GM18517 (cell line): ENCODE data around the gene TMEM255B.
"Not testable (repeated sequence)": the region's sequence is repeated elsewhere in the genome, so short reads cannot be mapped to it uniquely, and the experiment has no call there.

Experiments
- ATAC-seq: cut with Tn5 transposase; IDR thresholded peaks from one replicate; pipeline ENCODE4 v1.9.1; 2021; ENCODE audit warnings: mild to moderate bottlenecking, moderate library complexity; ENCODE audit not compliant: unreplicated experiment

Gene TMEM255B

DNA sequence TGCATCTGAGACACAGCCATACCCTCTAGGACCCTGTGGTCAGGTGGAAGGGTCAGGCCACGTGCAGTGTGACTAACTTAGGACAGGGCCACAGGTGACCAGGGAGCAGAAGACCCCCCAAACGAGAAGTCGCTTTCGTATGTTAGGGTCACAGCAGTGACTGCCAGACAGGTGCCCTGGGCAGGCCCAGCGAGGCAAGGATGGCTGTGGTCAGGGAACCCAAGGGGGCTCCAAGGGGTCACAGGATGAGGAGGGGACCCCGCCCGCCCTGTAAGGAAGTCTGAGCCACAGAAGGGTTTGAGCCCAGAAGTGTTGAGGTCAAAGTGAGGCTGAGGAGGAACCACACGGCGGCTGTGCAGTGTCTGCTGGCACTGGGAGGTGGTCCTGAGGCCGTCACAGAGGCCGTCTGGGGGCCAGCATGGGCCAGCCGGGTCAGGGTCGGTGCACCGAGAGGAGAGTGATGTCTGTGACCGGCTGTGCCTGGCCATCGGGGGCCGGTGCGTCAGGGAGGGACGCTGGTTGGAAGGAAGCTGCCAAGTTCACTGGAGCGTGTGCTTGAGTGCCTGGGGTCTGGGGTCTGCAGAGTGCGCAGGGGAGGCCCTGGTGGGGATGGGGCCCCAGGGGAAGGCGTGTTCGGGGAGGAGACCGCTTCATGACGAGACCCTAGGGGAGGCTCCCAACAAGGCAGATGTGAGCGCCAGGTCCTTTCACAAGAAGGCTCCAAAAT is 24.8 kb upstream of the TMEM255B start:
- no peak for ATAC-seq

DNA sequence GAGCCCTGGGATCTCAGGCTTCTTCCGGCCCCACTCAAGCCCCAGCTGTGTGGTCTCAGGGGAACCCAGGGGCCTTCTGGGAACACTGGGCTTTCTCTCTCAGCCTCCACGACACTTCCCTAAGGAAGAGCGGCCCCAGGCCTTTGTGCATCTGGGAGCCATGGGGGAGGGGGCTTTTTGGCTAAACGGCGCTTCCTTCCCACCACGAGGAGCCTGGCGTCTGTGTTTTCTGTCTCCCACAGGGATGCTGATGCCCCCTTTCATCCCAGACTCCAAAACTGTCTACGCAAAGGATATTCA is 24.2 kb upstream of the TMEM255B start:
- ATAC-seq, result no peak

DNA sequence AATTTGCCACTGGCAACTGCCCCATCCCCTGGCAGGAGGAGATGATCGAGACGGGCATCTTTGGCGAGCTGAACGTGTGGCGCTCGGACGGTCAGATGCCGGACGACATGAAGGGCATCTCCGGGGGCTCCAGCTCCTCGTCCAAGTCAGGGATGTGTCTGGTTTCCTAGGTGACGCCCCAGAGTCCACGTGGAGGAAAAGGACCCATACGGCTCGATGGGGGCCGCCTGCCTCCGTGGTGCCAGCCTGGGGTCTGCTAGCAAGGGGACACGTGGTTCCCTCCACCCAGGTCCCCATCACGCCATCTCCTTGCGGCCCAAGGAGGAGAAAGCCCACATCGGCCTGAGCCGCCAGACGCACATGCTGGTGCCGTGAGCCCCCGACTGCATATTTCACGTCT is 23.8 kb upstream of the TMEM255B start:
- ATAC-seq, result no peak

DNA sequence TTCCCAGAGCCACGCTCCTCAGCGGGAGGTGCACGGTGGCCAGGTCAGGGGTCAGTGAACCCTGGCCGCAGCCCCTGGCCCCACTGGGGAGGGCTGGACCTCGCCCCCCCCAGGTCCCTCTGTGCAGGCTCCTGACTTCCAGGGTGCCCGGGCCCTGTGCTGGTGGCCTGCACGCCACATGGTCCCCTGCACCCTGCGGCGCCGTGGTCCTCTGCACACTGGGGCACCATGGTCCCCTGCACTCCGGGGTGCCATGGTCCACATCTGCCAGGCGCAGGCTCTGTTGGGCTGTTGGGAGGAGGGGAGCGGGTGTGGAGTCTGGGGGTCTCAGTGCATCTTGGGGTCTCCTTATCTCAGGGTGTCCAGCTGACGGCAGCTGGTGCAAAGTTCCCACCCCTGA is 23.3 kb upstream of the TMEM255B start:
- ATAC-seq, result no peak

DNA sequence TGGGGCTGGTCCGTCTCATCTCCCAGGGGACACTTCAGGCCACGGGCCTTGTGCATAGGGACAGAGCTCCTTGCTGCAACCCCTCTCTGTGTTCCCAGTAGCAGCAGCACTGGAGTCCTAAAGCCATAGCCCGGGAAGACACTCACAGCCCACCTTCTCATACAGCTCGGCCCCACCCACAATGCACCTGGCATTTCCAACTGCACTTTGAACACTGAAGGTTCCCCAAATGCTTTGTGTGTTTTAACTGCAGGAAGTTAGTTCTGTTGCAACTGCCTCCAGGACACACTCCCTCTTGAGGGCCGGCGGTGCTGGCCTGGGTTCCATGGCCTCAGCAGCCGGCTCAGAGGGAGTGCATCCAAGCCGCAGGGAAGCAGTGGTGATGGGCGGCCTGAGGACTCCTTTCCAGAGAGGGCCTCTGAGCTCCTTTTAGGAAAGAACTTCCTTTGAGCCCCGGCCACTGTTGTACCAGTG is 22.7 kb upstream of the TMEM255B start:
- ATAC-seq, result no peak

DNA sequence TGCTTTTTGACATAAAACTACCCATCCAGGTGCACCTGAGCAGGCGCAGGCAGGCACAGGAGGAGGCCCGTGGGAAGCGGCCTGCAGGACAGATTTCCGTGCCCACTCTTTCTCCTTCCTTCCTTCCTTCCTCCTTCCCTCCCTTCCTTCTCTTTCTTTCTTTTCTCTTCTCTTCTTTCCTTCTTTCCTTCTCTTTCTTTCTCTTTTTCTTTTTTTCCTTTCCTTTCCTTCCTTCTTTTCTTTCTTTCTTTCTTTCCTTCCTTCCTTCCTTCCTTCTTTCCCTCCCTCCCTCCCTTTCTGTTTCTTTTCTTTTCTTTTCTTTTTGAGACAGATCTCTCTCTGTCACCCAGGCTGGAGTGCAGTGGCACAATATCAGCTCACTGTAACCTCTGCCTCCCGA is 21.2 kb upstream of the TMEM255B start:
- ATAC-seq, result no peak

DNA sequence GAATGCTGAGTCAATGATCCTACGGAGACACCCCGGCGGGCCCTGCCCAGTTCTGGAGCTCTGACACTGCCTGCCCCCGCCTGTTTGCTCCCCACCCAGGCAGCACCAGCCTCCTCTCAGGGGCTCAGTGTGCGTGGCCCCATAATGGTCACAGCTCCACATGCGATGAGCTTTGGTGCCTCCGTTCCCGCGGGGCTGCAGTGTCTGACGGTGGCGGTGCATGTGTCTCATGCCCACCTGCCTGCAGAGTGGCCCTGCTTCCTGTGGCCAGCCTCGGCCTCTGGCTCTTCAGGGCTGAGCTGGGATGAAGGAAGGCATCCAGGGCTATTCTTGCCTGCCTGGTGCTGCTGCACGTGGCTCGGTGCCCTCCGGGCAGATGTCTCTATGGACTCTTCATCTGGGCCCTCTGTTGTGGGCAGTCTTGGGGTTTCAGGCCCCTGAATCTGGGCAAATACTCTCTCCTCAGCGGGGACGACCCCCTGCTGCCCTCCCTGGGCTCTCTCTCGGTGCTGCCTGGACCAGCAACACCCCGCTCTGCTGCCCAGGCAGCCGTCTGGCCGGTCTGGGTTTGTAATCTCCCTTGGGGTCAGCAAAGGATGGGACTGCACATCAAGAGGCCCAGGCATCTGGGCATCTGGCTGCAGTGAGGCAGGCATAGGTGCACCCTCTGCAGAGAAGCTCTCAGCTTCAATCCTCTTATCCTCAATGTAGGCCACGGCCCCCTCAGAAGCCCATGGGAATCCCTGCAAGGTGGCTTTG is 19.3 kb upstream of the TMEM255B start:
- no peak for ATAC-seq

DNA sequence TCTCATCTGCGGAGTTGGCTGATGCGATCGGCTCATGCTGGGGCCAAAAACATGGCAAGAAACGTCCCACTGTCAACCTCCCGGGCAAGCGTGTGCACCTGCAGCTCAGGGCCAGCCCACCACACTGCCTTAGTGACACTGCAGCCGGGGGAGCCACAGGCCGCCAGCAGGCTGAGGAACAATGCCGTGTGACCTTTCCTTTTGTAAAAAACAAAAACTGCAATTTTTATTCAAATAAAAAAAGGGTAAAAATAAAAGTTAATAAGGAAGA is 18.8 kb upstream of the TMEM255B start:
- ATAC-seq, result no peak

DNA sequence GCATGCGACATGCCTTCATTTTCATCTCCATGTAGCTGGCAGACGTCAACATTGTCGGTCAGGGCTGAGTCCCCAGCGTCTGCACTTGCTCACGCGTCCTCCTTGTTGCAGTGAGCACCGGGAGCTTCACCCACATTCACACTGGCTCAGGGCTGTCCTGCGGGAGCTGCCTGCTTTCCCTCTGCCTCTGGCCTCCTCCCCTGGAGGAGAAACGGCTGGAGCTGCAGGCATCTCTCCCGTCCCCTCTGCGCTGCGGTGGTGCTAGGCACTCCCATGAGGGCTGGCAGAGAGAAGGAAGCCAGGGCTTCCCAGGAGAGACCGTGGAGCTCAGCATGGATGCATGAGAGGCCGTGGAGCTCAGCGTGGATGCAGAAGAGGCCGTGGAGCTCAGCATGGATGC is 18.4 kb upstream of the TMEM255B start:
- ATAC-seq, result no peak

DNA sequence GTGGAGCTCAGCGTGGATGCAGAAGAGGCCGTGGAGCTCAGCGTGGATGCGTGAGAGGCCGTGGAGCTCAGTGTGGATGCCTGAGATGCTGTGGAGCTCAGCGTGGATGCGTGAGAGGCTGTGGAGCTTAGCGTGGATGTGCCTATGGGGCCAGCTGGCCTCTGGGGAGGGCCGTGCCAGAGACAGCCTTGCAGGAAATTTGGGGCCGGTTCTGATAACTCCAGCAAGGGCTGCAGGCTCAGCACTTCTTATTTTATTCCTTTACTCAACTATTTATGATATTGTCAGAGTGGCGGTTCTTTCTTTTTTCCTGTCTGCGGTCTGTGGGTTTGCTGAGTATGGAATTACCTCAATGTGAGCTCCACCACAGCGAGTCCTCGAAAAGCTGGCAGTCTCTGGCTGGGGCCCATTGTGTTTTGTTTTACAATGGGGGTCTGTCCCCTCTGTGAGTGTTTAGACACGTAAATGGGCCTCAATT is 17.8 kb upstream of the TMEM255B start:
- ATAC-seq, result no peak

DNA sequence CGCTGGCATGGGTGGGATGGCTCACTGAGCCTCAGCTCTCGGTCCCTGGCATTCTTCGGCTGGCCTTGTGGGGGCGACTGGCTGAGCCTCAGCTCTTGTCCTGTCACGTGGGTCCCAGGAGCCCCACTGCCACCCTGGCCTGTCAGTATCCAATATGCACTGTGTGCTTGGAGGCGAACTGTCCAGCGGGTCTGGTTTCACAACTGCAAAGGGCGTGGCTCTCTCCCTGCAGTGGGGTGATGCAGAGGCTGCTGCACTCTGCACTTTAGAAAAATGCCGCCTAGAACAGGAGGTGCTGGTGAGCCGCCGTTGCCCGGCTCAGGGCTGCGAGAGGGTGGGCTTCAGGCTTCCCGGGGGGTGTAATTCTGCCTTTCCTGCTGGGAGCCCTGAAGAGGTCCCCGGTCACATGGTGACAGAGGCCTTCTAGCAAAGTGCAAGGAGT is 17.0 kb upstream of the TMEM255B start:
- no peak for ATAC-seq

DNA sequence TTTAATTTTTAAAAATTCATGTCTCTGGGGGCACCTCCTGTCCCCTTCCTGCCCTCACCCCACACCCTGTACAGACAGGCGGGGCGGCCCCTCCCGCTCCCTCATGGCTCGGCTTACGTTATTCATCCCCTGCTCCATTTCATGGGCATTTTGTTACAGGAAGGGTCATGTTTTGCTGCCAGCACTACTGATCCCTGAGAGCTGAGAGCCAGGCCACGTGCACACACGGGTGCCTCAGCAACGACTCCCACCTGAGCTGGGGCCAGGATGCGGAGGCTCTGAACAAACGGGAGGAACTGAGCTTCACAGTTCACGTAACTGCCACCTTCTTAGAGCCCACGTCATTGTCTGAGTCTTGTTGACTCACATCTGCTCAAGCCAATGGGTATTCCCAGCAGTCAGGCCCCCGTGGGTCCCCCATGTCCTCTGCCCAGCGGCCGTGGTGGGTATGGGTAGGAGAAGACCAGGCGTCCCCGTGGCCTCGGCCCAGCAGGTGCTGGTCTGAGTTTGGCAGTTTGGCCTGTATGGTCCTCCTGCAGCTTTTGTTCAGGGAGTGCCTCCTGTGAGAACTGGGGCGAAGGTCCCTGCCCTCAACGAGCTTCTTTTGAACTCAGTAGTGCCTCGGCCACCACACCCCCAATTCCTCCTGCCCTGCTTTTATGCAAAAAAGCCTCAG is 16.4 kb upstream of the TMEM255B start:
- no peak for ATAC-seq

DNA sequence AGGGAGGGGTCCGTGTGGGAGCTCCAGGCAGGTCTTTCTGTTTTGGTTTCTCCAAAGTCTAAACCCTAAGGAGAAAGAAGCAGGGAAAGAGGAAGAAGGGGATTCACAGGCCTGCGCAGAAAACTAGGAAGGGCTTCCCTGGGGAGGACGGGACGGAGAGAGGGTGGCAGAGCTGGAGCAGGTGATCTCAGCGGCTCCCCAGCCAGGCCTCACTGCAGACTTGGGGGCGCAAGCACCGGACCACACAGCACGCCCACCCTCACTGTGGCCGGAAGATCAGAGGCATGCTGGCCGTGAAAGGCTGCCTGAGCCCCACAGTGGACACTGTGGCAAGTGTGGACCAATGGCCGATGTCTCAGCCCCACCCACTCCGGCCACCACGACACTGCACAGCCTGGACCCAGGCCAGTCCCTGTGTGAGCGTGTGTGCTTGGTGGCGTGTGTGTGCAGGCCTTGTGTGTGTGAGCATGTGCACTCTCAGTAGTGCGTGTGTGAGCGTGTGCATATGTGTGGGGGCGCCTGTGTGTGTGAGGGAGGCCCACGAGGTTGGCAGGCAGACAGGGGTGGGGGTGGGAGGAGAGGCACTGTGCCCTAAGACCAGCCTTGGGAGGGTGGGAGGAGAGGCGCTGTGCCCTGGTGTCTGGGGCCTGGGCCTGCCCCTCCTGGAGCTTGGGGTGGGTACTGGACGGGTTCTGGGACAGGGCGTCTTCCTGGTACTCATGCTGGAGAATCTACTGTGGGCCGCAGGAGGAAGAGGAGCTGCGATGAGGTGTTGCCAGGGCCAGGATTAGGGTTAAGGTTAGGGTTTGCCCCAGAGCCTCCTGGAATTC is 15.4 kb upstream of the TMEM255B start:
- ATAC-seq, result no peak

DNA sequence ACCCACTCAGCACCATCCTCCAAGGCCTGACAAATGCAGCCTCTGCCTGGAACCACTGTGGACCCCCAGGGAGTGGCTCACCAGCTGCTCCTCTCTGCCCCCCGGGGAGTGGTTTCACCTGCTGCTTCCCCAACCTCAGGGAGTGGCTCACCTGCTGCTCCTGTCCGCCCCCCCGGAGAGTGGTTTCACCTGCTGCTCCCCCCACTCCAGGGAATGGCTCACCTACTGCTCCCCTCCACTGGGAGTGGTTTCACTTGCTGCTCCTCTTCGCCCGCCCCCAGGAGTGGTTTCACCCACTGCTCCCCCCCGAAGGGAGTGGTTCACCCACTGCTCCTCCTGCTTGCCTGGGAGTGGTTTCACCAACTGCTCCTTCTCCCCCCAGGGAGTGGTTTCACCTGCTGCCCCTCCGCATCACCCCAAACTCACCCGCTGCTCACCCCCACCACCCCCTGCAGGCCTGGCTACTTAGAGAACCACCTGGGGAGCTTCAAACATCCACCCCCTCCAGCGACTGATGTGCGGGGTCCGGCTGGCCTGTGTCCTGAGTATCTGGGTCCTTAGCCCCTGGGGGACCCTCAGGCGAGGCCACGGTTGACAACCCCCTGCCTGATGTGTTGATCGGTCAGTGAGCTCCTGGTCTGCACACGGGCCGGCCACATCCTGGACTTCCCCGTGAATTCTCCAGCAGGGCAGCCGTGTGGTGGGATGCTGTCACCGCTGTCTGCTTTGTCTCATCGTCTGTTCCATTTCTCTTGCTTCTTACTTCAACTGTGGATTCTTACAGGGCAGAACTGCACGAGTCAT is 14.6 kb upstream of the TMEM255B start:
- ATAC-seq, result no peak

DNA sequence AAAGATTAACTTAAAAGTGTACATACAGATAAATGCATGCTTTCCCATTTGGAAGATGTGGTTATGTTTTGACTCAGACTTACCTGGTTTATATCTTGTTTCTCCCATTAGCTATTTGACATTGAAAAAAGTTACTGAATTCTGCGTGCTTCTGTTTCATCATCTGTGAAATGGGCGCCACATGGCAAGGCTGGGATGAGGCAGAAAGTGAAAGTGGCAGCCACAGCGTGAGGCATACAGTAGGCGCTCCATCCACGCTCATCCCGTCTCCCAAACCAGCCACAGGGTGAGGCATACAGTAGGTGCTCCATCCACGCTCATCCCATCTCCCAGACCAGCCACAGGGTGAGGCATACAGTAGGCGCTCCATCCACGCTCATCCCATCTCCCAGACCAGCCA is 14.0 kb upstream of the TMEM255B start:
- ATAC-seq, result no peak

DNA sequence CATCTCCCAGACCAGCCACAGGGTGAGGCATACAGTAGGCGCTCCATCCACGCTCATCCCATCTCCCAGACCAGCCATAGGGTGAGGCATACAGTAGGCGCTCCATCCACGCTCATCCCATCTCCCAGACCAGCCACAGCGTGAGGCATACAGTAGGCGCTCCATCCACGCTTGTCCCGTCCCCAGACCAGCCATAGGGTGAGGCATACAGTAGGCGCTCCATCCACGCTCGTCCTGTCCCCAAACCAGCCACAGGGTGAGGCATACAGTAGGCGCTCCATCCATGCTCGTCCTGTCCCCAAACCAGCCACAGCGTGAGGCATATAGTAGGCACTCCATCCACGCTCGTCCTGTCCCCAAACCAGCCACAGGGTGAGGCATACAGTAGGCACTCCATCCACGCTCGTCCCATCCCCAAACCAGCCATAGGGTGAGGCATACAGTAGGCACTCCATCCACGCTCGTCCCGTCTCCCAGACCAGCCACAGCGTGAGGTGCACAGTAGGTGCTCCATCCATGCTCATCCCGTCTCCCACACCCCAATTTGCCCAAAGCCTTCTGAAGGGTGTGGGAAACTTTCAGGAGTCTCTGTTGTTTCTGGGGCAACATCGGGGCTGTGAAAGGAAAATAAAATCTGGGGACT is 13.4 kb upstream of the TMEM255B start:
- ATAC-seq, result not testable (repeated sequence)

DNA sequence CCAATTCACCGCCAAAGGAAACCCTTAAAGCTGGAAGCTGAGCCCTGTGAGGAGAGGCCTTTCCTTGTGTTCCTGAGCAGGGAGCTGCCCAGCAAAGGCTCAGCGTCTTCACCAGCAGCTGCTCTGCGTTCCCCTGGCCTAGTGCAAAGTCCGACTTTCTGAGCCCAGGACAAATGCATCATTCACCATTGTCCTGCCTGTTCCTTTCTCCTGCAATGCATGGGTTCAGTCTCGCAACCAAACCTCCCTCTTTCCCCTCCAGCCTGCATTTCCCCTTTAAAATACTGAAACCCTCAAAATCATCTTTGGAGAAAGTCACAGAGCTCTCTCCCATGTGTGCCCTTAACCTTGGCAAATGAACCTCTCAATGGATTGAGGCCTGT is 12.9 kb upstream of the TMEM255B start:
- ATAC-seq, result no peak

DNA sequence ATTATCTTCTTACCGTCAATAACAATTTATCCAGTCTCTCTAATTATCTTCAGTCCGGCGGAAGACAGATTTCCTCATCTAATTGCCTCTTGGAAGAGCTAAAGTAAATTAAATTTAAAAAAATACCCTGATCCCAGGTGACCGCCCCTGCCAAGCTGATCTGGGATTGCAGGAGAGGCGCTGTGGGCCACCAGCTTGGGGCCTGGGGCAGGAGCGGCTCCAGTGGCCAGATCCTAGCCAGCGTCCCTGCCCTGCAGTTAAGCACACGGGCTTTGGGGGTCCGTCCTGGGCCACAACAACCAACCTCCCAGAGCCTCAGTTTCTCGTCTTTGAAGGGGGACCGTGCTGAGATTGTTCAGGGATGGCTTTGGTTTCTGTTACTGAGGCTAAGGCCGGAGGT is 12.4 kb upstream of the TMEM255B start:
- ATAC-seq, result no peak

DNA sequence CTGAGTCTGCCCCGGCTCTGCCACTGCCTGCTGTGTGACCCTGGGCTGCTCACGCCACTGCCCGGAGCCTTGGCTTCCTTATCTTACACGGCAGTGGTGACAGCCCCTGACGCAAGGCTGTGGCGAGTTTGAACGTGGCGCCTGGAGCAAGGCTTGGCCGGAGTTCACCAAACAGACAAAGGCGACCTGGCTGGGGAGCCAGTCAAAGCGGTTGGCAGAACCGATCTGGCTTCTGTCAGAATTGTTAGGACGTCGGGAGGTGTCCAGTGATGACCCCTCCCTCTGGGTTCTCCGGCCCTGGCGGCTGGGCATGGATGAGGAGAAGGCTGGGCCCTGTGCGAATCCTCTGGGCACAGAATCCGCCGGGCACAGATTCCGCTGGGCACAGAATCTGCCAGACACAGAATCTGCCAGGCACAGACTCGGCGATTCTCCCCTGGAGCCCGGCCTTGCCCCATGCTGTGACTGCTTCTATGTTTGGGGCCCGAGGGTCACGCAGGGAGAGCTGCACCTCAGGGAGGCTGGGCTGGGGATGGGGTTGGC is 11.7 kb upstream of the TMEM255B start:
- ATAC-seq, result no peak
